Stimulated activated CD8-positive, alpha-beta memory T cell treated with anti-CD3 and anti-CD28 coated beads, Interleukin-2, amount 100 ng/mL, for 1 hour (primary cell): ENCODE results near the gene NDUFS2.

Experiments used
- DNase-seq, 2 donors: peaks; one replicate each; pipeline ENCODE4 v3.0.0-alpha.2; 2020; ENCODE audit warnings: low read depth in 2 of 2

Gene NDUFS2

DNA sequence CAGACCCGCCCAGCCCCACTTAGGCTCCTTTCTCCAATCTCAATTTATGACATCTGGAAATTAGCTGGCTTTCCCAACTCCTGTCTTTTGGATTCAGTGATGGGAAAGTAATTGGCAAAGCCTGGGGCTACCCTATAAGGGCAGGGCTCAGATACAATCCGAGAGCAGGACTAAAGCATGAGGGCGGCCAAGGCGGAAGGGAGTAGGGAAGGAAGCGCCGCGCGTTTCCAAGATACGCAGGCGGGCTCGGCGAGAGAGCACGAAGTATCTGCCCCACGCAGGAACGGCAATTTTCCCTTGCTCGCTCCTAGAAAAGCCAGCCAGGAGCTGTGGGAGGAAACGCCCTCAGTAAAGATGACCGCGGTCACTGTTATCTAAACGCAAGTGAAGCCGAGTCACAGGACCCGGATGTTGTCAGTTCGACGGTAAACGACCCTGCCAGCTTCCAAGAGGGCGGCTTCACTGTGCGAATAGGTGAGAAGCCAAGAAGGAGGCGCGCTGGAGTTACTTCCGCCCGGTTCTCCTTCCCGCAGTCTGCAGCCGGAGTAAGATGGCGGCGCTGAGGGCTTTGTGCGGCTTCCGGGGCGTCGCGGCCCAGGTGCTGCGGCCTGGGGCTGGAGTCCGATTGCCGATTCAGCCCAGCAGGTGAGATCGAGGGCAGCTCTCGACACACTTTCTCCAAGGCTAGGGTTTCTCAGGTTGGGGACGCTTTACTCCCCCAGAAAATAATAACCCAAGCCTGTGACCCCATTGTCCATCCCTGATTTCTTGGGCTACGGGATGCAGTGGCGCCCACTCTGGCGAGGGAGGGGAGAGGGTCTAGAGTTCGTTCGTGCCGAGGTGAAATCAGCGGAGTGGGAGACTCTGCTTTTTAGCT lies at the start of gene NDUFS2:
TSS of gene NDUFS2 (plus strand) at position 532 of the 877 bp plus-strand sequence. CDS start at position 551, 19 bp downstream.
- DNase-seq: peak; percentile 90 to 92

GRCh38 chr1:161153176-161153575 lies 49.0 kb upstream of the NDUFS2 start:
- no peak for DNase-seq

DNA sequence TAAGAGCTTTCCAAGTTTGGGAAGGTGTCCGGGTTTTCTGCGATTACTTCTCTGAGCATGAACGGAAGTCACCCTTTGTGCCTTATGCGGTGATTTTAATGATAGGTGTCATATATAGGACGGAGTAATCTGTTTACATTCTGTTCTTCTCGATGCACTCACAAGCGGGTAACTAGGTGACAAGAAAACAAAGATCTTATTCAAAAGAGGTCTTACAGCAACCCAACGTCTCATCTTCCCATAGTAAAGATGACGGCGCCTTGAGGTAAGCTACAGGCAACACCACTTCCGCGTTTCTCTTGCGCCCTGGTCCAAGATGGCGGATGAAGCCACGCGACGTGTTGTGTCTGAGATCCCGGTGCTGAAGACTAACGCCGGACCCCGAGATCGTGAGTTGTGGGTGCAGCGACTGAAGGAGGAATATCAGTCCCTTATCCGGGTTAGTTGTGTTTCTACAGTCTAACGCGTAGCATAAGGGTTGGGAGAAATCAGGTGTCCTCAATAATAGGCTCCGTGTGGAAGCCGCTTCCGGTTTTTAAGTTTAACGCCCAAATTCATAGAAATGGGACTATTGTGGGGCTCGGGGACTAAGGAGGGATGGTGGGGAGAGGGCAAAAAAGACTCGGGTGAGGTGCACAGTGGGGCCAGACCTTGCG lies 48.4 kb upstream of the NDUFS2 start, which contains the start of gene UFC1:
TSS of gene UFC1 (plus strand) at position 297 of the 656 bp plus-strand sequence. CDS start at position 317, 20 bp downstream.
- DNase-seq: peak; percentile 49 to 62

DNA sequence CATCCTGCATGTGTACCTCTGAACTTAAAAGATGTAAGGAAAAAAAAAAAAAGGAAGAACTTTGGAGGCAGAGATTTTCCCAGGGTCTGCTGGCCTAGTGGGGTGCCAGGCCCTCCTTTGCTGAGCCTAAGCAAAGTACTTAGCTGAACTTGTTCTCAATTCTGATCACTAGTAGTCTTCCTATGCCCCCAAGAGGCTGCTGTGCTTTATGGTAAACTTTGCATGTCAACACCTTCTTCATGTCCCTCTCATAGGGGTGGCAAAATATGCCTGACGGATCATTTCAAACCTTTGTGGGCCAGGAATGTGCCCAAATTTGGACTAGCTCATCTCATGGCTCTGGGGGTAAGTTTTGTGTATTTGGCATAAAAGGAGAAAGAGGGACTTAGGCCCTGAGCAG lies 44.3 kb upstream of the NDUFS2 start:
- DNase-seq: no peak

GRCh38 chr1:161158316-161159010 lies 43.7 kb upstream of the NDUFS2 start:
- DNase-seq: no peak

GRCh38 chr1:161159087-161159912 lies 42.9 kb upstream of the NDUFS2 start, which contains the start of gene USP21:
Gene USP21 (plus strand): TSS chr1:161159500. CDS start chr1:161160641, 1,141 bp downstream.
- DNase-seq: peak; percentile 81 to 88

DNA sequence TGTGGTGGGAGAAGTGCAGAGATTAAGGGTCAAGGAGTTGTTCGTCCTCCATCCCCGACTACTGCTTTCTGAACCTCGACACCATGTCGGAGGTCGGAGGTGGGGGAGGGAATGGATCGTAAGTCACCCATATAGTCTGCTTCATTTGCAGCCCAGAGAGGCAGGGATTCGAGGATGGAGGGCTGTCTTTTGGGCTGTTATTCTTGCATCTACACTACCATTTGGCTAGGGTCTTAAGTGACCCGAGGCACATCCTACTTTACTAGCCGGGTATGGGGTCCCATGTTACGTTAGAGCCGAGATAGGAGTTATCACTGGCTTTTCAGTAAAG lies 42.3 kb upstream of the NDUFS2 start:
- no peak for DNase-seq

GRCh38 chr1:161160671-161161145 lies 41.5 kb upstream of the NDUFS2 start:
- no peak for DNase-seq

DNA sequence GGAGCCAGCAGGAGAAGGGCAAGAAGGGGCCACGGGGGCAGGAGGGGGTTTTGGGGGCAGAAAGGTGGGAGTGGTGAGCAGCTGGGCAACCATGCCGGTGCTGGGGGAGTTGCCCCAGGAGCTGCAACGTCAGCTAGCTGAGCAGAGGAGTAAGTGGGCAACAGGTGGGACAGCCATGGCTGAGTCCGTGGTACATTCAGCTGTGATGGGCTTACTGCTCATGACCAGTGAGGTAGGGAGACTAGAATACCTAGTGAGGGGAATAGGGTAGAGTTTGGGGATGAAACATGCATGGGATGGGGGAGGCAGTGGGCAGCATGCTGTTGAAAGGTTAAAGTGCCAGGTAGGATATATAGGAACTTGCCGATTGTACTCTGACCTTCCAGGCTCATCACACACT lies 40.5 kb upstream of the NDUFS2 start:
- no peak for DNase-seq

- no peak for DNase-seq
These were observed 40.1 kb upstream of the NDUFS2 start for GRCh38 chr1:161162052-161162451.

DNA sequence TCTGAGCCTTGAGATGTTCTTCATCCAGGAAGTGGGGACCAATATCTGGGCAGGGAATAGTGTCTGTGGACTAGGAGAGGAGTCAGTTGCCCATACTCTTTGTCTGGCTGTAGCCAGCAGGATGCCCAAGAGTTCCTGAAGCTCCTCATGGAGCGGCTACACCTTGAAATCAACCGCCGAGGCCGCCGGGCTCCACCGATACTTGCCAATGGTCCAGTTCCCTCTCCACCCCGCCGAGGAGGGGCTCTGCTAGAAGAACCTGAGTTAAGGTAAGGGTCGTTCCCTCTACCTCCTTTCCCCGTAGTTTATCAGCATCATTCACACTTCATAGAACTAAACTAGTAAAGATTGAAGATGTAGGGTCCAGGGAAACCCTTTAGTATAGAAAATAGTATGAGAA lies 39.4 kb upstream of the NDUFS2 start:
- DNase-seq: no peak

DNA sequence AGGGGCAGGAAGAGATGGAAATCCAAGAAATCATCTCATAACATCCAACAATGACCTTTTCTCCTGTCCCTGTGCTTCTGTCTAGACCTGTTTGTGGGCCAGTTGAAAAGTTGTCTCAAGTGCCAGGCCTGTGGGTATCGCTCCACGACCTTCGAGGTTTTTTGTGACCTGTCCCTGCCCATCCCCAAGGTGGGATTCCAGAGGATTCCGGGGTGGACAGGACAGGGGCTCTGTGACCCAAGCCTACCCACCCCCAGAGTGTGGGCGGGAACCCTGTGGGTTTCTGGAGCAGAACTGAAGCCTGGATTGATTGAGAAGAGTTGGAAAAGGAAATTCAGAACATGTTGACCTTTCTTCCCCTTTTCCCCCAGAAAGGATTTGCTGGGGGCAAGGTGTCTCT lies 38.4 kb upstream of the NDUFS2 start:
- DNase-seq: no peak

- DNase-seq: no peak
These were observed 37.1 kb upstream of the NDUFS2 start for GRCh38 chr1:161164901-161165610.

- peak; percentile 72 to 84 for DNase-seq
These were observed 36.2 kb upstream of the NDUFS2 start, which contains the start of gene PPOX for GRCh38 chr1:161165742-161166668. Gene PPOX (plus strand): TSS chr1:161166426. CDS start chr1:161166848, 422 bp downstream.

DNA sequence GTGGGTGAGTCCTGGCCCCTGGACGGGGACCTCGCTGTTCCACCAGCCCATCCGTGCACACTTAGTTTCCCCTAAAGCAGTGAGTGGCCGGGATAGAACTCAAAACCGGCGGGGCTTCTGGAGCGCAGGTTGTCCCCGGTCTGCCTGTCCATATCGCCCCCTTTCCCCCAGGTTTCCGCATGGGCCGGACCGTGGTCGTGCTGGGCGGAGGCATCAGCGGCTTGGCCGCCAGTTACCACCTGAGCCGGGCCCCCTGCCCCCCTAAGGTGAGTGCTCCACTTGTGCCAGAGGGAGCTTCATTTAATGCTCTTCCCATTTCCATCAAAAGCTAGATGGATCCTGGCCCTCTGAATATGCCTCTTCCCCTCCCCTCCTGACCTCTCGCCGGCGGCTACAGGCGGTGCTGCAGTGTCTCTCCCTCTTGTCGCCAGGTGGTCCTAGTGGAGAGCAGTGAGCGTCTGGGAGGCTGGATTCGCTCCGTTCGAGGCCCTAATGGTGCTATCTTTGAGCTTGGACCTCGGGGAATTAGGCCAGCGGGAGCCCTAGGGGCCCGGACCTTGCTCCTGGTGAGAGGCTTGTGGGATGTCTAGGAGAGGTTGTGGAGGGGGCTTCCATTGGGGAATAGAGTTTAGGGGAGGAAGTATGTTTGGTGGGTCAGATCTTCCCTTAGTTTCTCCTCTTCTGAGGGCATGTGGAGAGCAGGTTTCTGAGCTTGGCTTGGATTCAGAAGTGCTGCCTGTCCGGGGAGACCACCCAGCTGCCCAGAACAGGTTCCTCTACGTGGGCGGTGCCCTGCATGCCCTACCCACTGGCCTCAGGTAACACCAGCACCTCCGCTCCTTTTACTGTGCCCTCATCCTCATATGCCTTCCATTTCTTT lies 35.3 kb upstream of the NDUFS2 start:
- DNase-seq: no peak

DNA sequence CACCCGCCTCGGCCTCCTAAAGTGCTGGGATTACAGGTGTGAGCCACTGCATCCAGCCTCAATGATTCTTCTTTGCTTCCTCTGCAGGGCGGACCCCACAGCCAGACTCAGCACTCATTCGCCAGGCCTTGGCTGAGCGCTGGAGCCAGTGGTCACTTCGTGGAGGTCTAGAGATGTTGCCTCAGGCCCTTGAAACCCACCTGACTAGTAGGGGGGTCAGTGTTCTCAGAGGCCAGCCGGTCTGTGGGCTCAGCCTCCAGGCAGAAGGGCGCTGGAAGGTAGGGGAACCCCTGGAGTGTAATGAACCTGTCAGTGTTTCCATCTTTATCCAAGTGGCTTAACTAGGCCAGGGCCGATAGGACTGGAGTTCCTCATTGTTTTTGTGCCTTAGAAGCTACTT lies 33.3 kb upstream of the NDUFS2 start:
- DNase-seq: no peak

GRCh38 chr1:161171191-161171590 lies 31.0 kb upstream of the NDUFS2 start:
- DNase-seq: no peak

- DNase-seq: no peak
These were observed 30.5 kb upstream of the NDUFS2 start for GRCh38 chr1:161171696-161172095.
